IMR-90 (cell line): ENCODE measurements around the gene USP4. TPM values are rescaled to one million over a fixed set of nuclear protein-coding genes. Genes with fewer than 3 reads are reported as not detected.

Experiments
- ATAC-seq: fragments of 200-7000 bp; cut with Tn5 transposase; 2 replicates; pipeline ENCODE4 v1.9.1; 2020; ENCODE audit warnings: low read depth, mild to moderate bottlenecking, moderate library complexity
- BruUV-seq: library from RNA; stranded (reverse); fragments of 400-500 nt; replicated peaks from 2 replicates; lab custom pipeline; 2021; lab: Mats Ljungman, UMichigan
- CTCF ChIA-PET: fragments of 300-600 bp; formaldehyde crosslinking; extraction: SDS; loops from one replicate; lab custom pipeline; 2021; ENCODE audit warnings: antibody characterized with exemption; lab: Yijun Ruan, JAX
- POLR2A ChIA-PET: fragments of 300-600 bp; sonication (Branson Sonifier 250); formaldehyde crosslinking; loops from one replicate; lab custom pipeline; 2022; ENCODE audit warnings: antibody characterized with exemption; ENCODE audit not compliant: unreplicated experiment; lab: Charles Lee
- DNase-seq: peaks from one replicate; pipeline ENCODE4 v3.0.0; 2013
- H2AFZ ChIP-seq: replicated peaks from 2 replicates; pipeline ENCODE3; 2013; ENCODE audit warnings: low read length, mild to moderate bottlenecking; ENCODE audit not compliant: poor library complexity
- H2AK5ac ChIP-seq: 2 replicates; pipeline ENCODE4 v1.6.1; 2013; ENCODE audit warnings: low read depth, low read length, inconsistent platforms
- H2AK9ac ChIP-seq: replicated peaks from 2 replicates; pipeline ENCODE3; 2013; ENCODE audit warnings: mild to moderate bottlenecking, low read depth, low read length, moderate library complexity; ENCODE audit not compliant: poor library complexity
- H2BK120ac ChIP-seq: 2 replicates; pipeline ENCODE4 v1.6.1; 2013; ENCODE audit warnings: low read depth, low read length, inconsistent platforms
- H2BK15ac ChIP-seq: 3 replicates; pipeline ENCODE4 v1.6.1; 2013; ENCODE audit warnings: low read depth, low read length, inconsistent platforms
- H2BK20ac ChIP-seq: 2 replicates; pipeline ENCODE4 v1.6.1; 2013; ENCODE audit warnings: low read depth, mild to moderate bottlenecking, inconsistent platforms, low read length, moderate library complexity
- H2BK5ac ChIP-seq: 2 replicates; pipeline ENCODE4 v1.6.1; 2013; ENCODE audit warnings: mild to moderate bottlenecking, low read depth, low read length, inconsistent platforms; ENCODE audit not compliant: poor library complexity, severe bottlenecking
- H3K14ac ChIP-seq: replicated peaks from 2 replicates; pipeline ENCODE4 v1.6.1; 2013; ENCODE audit warnings: low read depth, low read length, inconsistent platforms
- H3K18ac ChIP-seq: 2 replicates; pipeline ENCODE4 v1.6.1; 2013; ENCODE audit warnings: low read depth, low read length, control low read depth
- H3K23ac ChIP-seq: 2 replicates; pipeline ENCODE4 v1.6.1; 2013; ENCODE audit warnings: low read depth, low read length, inconsistent platforms
- H3K27ac ChIP-seq: 2 replicates; pipeline ENCODE4 v1.5.1; 2013; ENCODE audit warnings: mild to moderate bottlenecking, control low read depth, low read length; ENCODE audit not compliant: insufficient read depth
- H3K27me3 ChIP-seq: 2 replicates; pipeline ENCODE4 v1.6.1; 2013; ENCODE audit warnings: low read length; ENCODE audit not compliant: control insufficient read depth, insufficient read depth
- H3K36me3 ChIP-seq: 2 replicates; pipeline ENCODE4 v1.6.1; 2013; ENCODE audit warnings: low read length, mixed read lengths; ENCODE audit not compliant: control insufficient read depth, insufficient read depth
- H3K4ac ChIP-seq: 2 replicates; pipeline ENCODE4 v1.6.1; 2013; ENCODE audit warnings: low read depth, low read length, inconsistent platforms
- H3K4me1 ChIP-seq: 2 replicates; pipeline ENCODE4 v1.6.1; 2013; ENCODE audit warnings: low read length, mixed read lengths; ENCODE audit not compliant: control insufficient read depth, insufficient read depth
- H3K4me2 ChIP-seq: 2 replicates; pipeline ENCODE4 v1.6.1; 2013; ENCODE audit warnings: low read depth, mild to moderate bottlenecking, control low read depth, low read length, moderate library complexity
- H3K4me3 ChIP-seq: 2 replicates; pipeline ENCODE4 v1.5.1; 2013; ENCODE audit warnings: low read depth, mild to moderate bottlenecking, control low read depth, low read length, moderate library complexity; ENCODE audit not compliant: insufficient read depth
- H3K56ac ChIP-seq: 2 replicates; pipeline ENCODE4 v1.6.1; 2013; ENCODE audit warnings: low read length, inconsistent platforms; ENCODE audit not compliant: insufficient read depth; ENCODE audit errors: extremely low read depth
- H3K79me1 ChIP-seq, 2 experiments: 2 replicates each; pipeline ENCODE4 v1.6.1; 2013; ENCODE audit warnings: low read length in 2 of 2, inconsistent platforms in 1 of 2, low read depth in 1 of 2
- H3K9ac ChIP-seq: 2 replicates; pipeline ENCODE4 v1.6.1; 2013; ENCODE audit warnings: low read depth, low read length, control low read depth
- H3K9me1 ChIP-seq: 2 replicates; pipeline ENCODE4 v1.6.1; 2013; ENCODE audit warnings: low read length, inconsistent platforms; ENCODE audit not compliant: insufficient read depth
- H3K9me3 ChIP-seq: 2 replicates; pipeline ENCODE4 v1.6.1; 2013; ENCODE audit warnings: low read length; ENCODE audit not compliant: control insufficient read depth, insufficient read depth
- H4K20me1 ChIP-seq: 2 replicates; pipeline ENCODE4 v1.6.1; 2013; ENCODE audit warnings: low read length, inconsistent platforms; ENCODE audit not compliant: insufficient read depth
- H4K5ac ChIP-seq: 2 replicates; pipeline ENCODE4 v1.6.1; 2013; ENCODE audit warnings: mild to moderate bottlenecking, low read depth, low read length, control low read depth
- H4K8ac ChIP-seq, 2 experiments: 2 replicates each; pipeline ENCODE4 v1.6.1; 2013; ENCODE audit warnings: low read depth in 2 of 2, low read length in 2 of 2, control low read depth in 1 of 2, inconsistent platforms in 1 of 2
- H4K91ac ChIP-seq: 2 replicates; pipeline ENCODE4 v1.6.1; 2013; ENCODE audit warnings: low read depth, low read length, inconsistent platforms; ENCODE audit not compliant: insufficient read depth
- BHLHE40 ChIP-seq: fragments of 150-350 bp; IDR thresholded peaks from 2 replicates; pipeline ENCODE4 v1.6.1; 2016; ENCODE audit warnings: mild to moderate bottlenecking, low read depth, low read length
- CEBPB ChIP-seq: IDR thresholded peaks from 2 replicates; pipeline ENCODE4 v1.6.1; 2012; ENCODE audit warnings: low read depth, low read length, improper control_type of control experiment
- CHD1 ChIP-seq: IDR thresholded peaks from 2 replicates; pipeline ENCODE4 v1.6.1; 2012; ENCODE audit warnings: low read depth, low read length, improper control_type of control experiment
- CTCF ChIP-seq: conservative IDR thresholded peaks from 2 replicates; pipeline ENCODE4 v1.5.1; 2012; ENCODE audit warnings: mild to moderate bottlenecking, low read depth, low read length, improper control_type of control experiment
- ELK1 ChIP-seq: fragments of 150-350 bp; IDR thresholded peaks from 2 replicates; pipeline ENCODE4 v1.6.1; 2016; ENCODE audit warnings: low read depth, mild to moderate bottlenecking, low read length, moderate library complexity, borderline replicate concordance
- FOS ChIP-seq: fragments of 150-350 bp; IDR thresholded peaks from 2 replicates; pipeline ENCODE4 v1.6.1; 2016; ENCODE audit warnings: low read depth, low read length
- MAFK ChIP-seq: IDR thresholded peaks from 2 replicates; pipeline ENCODE4 v1.6.1; 2012; ENCODE audit warnings: low read depth, low read length, improper control_type of control experiment
- MAZ ChIP-seq: IDR thresholded peaks from 2 replicates; pipeline ENCODE4 v1.6.1; 2012; ENCODE audit warnings: low read depth, mild to moderate bottlenecking, low read length, improper control_type of control experiment, moderate library complexity, borderline replicate concordance
- MXI1 ChIP-seq: IDR thresholded peaks from 2 replicates; pipeline ENCODE4 v1.6.1; 2012; ENCODE audit warnings: low read depth, mild to moderate bottlenecking, low read length, moderate library complexity, borderline replicate concordance
- NFE2L2 ChIP-seq: fragments of 150-350 bp; IDR thresholded peaks from 2 replicates; pipeline ENCODE4 v1.6.1; 2016; ENCODE audit warnings: low read depth, mild to moderate bottlenecking, low read length
- POLR2A ChIP-seq: IDR thresholded peaks from 2 replicates; pipeline ENCODE4 v1.6.1; 2012; ENCODE audit warnings: mild to moderate bottlenecking, low read depth, low read length
- RAD21 ChIP-seq: IDR thresholded peaks from 2 replicates; pipeline ENCODE4 v1.6.1; 2012; ENCODE audit warnings: low read length, improper control_type of control experiment
- RCOR1 ChIP-seq: IDR thresholded peaks from 2 replicates; pipeline ENCODE4 v1.6.1; 2012; ENCODE audit warnings: mild to moderate bottlenecking, low read length, improper control_type of control experiment; ENCODE audit not compliant: insufficient replicate concordance
- RFX5 ChIP-seq: IDR thresholded peaks from 2 replicates; pipeline ENCODE4 v1.8.0; 2012; ENCODE audit warnings: low read depth, mild to moderate bottlenecking, low read length, moderate library complexity
- SMC3 ChIP-seq: fragments of 150-350 bp; IDR thresholded peaks from 2 replicates; pipeline ENCODE4 v1.6.1; 2016; ENCODE audit warnings: low read depth, mild to moderate bottlenecking, antibody characterized with exemption, low read length, moderate library complexity
- USF2 ChIP-seq: fragments of 150-350 bp; IDR thresholded peaks from 2 replicates; pipeline ENCODE4 v1.6.1; 2017; ENCODE audit warnings: mild to moderate bottlenecking, antibody characterized with exemption, low read length, low read depth
- WGBS, 2 experiments: methylation state at CpG; one replicate each; pipeline versions ENCODE4 v1.1.5 to v1.1.7; 2013; ENCODE audit warnings: missing lambda C conversion rate in 2 of 2; ENCODE audit not compliant: insufficient read length in 1 of 2; ENCODE audit errors: extremely low coverage in 2 of 2; 5-methylcytosine and 5-hydroxymethylcytosine counted together
- dilution Hi-C: fragments of 300-500 bp; cut with HindIII; formaldehyde crosslinking; loops from one replicate; pipeline ENCODE4 v1.14.3; 2018; ENCODE audit warnings: low sequenced_read_pairs; ENCODE audit not compliant: unreplicated experiment
- in situ Hi-C: fragments of 300-500 bp; cut with MboI; formaldehyde crosslinking; loops from 3 replicates; pipeline ENCODE4 v1.14.3; 2019; ENCODE audit warnings: low sequenced_read_pairs, inconsistent platforms, mixed read lengths
- intact Hi-C: fragments of 100-400 bp; cut with micrococcal nuclease; formaldehyde crosslinking; loops from 2 replicates; pipeline ENCODE4 v1.10.0; 2022
- polyA plus RNA-seq, 3 experiments: library from polyadenylated mRNA; depleted of rRNA; stranded (reverse); fragments of >200 nt; gene quantifications; 2 replicates each; pipeline ENCODE4 v1.2.3, GENCODE V29; 2012; ENCODE audit warnings: low replicate concordance in 1 of 3
- total RNA-seq: library from RNA; depleted of rRNA; stranded (reverse); fragments of >200 nt; gene quantifications from 2 replicates; pipeline ENCODE4 v1.2.3, GENCODE V29; 2012

USP4 gene
- total and polyA plus RNA-seq, 2 of the 4 experiments (the other 2 are of a cell fraction), result 29.9 to 42.3 TPM

GRCh38 chr3:49310677-49311076, 29.2 kb downstream of the USP4 start:
- Histone ChIP-seq H3K9ac (no peak overlapping the region), H3K36me3 (peaks cover 51% of the 10 kb centered on the region)
- BruUV-seq, result no TSS peak

More at GRCh38 chr3:49310677-49311076, 29.2 kb downstream of the USP4 start:
- no peak overlapping the region for H4K8ac ChIP-seq
- H3K79me1 ChIP-seq, result peaks cover 3 to 40% of the 10 kb centered on the region in 2 experiments; a peak in 3 of 4 replicates
- H4K20me1 ChIP-seq, result 0 out of 2 replicates have a peak, but pooled peaks cover 3% of the 10 kb centered on the region
- no peak overlapping the region for H3K4me3 ChIP-seq
- no peak overlapping the region for H2AK9ac ChIP-seq
- H3K4me1 ChIP-seq, result no peaks in the 10 kb centered on the region
- in situ Hi-C loops (no loop called here), dilution Hi-C loops (no loop called here), intact Hi-C loops (no loop called here)
- no peak overlapping the region for H2BK5ac ChIP-seq
- H3K56ac ChIP-seq, result no peak overlapping the region
- no peak overlapping the region for H4K91ac ChIP-seq
- H3K4ac ChIP-seq, result no peak overlapping the region
- H2BK20ac ChIP-seq, result no peak overlapping the region
- TF ChIP-seq USF2 (no peak), BHLHE40 (no peak), RFX5 (no peak), NFE2L2 (no peak), CTCF (no peak), RAD21 (no peak), SMC3 (no peak), MAFK (no peak), FOS (no peak), RCOR1 (no peak), CEBPB (no peak), CHD1 (no peak), MAZ (no peak), POLR2A (no peak), ELK1 (no peak), MXI1 (no peak)
- H2BK15ac ChIP-seq, result no peak overlapping the region
- no peak overlapping the region for H4K5ac ChIP-seq
- H3K27me3 ChIP-seq, result no peaks in the 10 kb centered on the region
- POLR2A ChIA-PET, result no interaction called here
- no CpG with 5 or more reads among the region's 1 CpG for WGBS, 2 experiments
- no peak overlapping the region for H3K14ac ChIP-seq
- no peak overlapping the region for H2AFZ ChIP-seq
- CTCF ChIA-PET, result no interaction called here
- H3K18ac ChIP-seq, result no peak overlapping the region
- H3K4me2 ChIP-seq, result no peak overlapping the region
- no peak overlapping the region for H2BK120ac ChIP-seq
- peaks cover 9% of the 10 kb centered on the region for H3K9me1 ChIP-seq
- H3K27ac ChIP-seq, result no peak overlapping the region
- no peaks in the 10 kb centered on the region for H3K9me3 ChIP-seq
- ATAC-seq (no peak), DNase-seq (no peak)
- no peak overlapping the region for H2AK5ac ChIP-seq
- H3K23ac ChIP-seq, result no peak overlapping the region
